Thymus (tissue), 11 donors: ENCODE results near the gene ABCA13. TPM values are rescaled to one million over a fixed set of nuclear protein-coding genes. Genes with fewer than 3 reads are reported as not detected.

Experiments
- DNase-seq, 9 donors: peaks; one replicate each; pipeline ENCODE4 v3.0.0-alpha.2; 2013; ENCODE audit warnings: low spot score in 9 of 9, low read depth in 6 of 9, missing footprints in 1 of 9
- H3K27ac ChIP-seq, 2 donors: one replicate each; pipeline ENCODE4 v1.5.1; 2013; ENCODE audit warnings: control low read depth in 1 of 2, low read depth in 1 of 2, low read length in 1 of 2, mild to moderate bottlenecking in 1 of 2, moderate library complexity in 1 of 2
- H3K27me3 ChIP-seq, 2 donors: one replicate each; pipeline ENCODE4 v1.5.1; 2013; ENCODE audit warnings: low read length in 1 of 2; ENCODE audit not compliant: control insufficient read depth in 2 of 2, insufficient read depth in 1 of 2
- H3K36me3 ChIP-seq, 2 donors: one replicate each; pipeline ENCODE4 v1.5.1; 2013; ENCODE audit warnings: low read length in 1 of 2, mild to moderate bottlenecking in 1 of 2, moderate library complexity in 1 of 2; ENCODE audit not compliant: control insufficient read depth in 2 of 2, insufficient read depth in 2 of 2
- H3K4me1 ChIP-seq, 2 donors: one replicate each; pipeline ENCODE4 v1.5.1; 2013; ENCODE audit warnings: low read length in 2 of 2; ENCODE audit not compliant: control insufficient read depth in 2 of 2, insufficient read depth in 2 of 2
- H3K4me3 ChIP-seq, 2 donors: one replicate each; pipeline ENCODE4 v1.5.1; 2013; ENCODE audit warnings: low read length in 2 of 2, control low read depth in 1 of 2, mild to moderate bottlenecking in 1 of 2
- H3K9me3 ChIP-seq, 2 donors: one replicate each; pipeline ENCODE4 v1.5.1; 2013; ENCODE audit warnings: low read length in 1 of 2, mild to moderate bottlenecking in 1 of 2; ENCODE audit not compliant: control insufficient read depth in 2 of 2, insufficient read depth in 1 of 2
- WGBS: extraction: QIAGEN DNeasy Blood & Tissue Kit; methylation state at CpG from one replicate; pipeline ENCODE4 v1.1.7; 2013; 5-methylcytosine and 5-hydroxymethylcytosine counted together
- polyA plus RNA-seq: library from polyadenylated mRNA; stranded (reverse); fragments of 200-250 nt; gene quantifications from one replicate; pipeline ENCODE4 v1.2.3, GENCODE V29; 2013
- total RNA-seq: library from RNA; stranded (reverse); fragments of 120-200 nt; gene quantifications from one replicate; pipeline ENCODE4 v1.2.4, GENCODE V29; 2013
- donor health status: healthy.

ABCA13 gene
- total and polyA plus RNA-seq, 2 donors = 0.76 to 0.91 TPM

DNA sequence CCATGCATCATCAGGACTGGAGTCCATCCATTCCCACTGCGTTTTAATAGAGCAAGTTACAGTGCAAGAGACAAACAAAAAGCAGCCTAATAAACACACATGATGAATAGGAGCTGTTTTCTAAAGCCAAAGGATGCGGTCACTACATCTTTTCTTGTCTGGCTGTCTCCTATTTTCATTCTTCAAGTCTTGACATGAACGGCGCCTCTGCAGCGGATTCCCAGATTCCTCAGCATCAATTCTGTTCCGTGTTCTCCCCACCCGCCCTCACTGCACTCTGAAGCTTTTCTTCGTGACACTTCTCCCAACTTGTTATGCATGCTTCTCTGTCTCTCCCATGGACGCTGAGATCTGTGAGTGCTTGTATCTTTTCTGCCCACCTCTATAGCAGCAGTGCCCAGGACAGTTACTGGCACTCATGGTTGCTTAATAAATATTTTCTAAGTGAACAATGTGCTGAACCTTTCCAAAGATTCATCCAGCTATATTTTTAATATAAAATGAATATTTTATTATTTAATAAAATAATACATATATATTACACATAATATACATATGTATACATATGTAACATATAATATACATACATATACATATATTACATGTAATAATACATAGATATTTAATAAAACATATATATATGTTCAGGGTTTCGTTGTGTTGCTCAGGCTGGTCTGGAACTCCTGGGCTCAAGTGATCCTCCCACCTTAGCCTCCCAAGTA is 242.9 kb downstream of the ABCA13 start:
- no peaks in the 10 kb centered on the region for H3K27me3 ChIP-seq
- H3K9me3 ChIP-seq = no peaks in the 10 kb centered on the region
- H3K27ac ChIP-seq = no peak overlapping the region
- WGBS = 92% methylated on average over 10 of the region's 10 CpGs
- no peaks in the 10 kb centered on the region for H3K36me3 ChIP-seq
- no peak overlapping the region for H3K4me3 ChIP-seq
- no peak for DNase-seq
- no peaks in the 10 kb centered on the region for H3K4me1 ChIP-seq

DNA sequence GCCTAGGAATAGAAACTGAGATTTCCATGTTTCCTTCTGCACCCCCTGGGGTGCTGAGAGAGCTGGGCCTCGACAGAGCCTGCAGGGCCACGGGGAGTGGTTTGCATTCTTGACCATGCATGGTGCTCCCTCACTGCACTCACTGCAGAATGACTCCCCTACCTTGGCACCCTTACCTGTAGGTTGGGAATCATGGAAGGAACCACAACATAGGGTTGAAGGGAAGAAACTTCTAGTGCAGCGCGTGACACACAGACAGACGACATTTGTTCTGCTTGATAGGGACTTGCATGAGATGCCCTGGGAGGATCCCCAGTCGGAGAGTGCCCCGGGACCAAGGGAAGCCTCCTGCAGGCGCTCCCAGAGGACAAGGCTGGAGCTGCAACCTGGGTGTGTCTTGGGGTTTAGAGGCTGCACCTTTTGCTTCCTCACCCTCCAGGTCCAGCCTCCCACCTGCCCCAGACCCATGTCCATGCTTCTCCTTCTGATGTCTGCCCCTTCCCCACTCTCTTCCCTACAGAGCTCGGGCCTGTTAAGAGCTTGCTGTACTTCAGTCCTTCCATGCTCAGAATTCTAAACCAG is 245.2 kb downstream of the ABCA13 start:
- H3K4me3 ChIP-seq = no peak overlapping the region
- H3K36me3 ChIP-seq = no peaks in the 10 kb centered on the region
- no peak overlapping the region for H3K27ac ChIP-seq
- H3K4me1 ChIP-seq = no peaks in the 10 kb centered on the region
- no peak for DNase-seq
- no peaks in the 10 kb centered on the region for H3K27me3 ChIP-seq
- no peaks in the 10 kb centered on the region for H3K9me3 ChIP-seq
- WGBS = 97% methylated on average over 9 of the region's 9 CpGs

DNA sequence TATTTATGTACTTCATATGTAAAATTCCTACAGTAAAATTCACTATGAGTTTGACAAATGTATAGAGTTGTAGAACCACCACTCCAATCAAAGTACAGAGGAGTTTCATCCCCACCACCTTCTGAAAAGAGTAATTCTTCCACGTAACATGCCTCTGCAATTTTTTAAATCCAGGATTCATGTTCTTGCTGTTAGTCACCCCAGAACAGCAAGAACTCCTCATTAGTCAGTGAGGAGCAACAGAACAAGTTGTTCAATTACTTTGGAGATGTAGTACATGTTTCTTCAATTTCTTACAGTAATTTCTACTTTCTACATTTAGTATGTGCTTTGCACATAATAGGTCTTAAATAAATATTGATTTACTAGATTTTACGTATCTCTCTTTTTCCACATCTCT is 248.1 kb downstream of the ABCA13 start:
- H3K4me3 ChIP-seq = no peak overlapping the region
- no peaks in the 10 kb centered on the region for H3K27me3 ChIP-seq
- no peaks in the 10 kb centered on the region for H3K36me3 ChIP-seq
- H3K4me1 ChIP-seq = no peaks in the 10 kb centered on the region
- no peaks in the 10 kb centered on the region for H3K9me3 ChIP-seq
- 50% methylated on average over 2 of the region's 2 CpGs for WGBS
- no peak for DNase-seq
- H3K27ac ChIP-seq = no peak overlapping the region

DNA sequence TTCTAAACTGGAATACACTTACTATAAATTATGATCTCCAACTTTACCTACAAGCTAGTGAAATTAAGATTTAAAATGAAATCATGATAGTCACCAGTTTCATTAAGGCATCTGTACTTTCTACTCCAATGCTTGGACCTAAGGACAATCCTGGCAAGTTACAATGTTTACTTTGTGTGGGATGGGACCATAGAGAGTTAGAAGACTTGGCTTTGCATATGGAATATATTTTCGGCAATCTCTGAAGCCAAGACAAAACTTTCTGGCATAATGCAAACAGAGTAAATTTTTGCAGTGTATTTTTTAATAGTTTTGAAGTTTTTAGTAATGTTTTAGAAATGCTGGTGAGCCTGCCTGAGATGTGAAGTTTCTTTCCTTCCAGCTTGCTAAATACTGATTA is 248.9 kb downstream of the ABCA13 start:
- H3K4me1 ChIP-seq = no peaks in the 10 kb centered on the region
- no peaks in the 10 kb centered on the region for H3K36me3 ChIP-seq
- WGBS = 95% methylated on average over 1 of the region's 1 CpG
- H3K27me3 ChIP-seq = no peaks in the 10 kb centered on the region
- DNase-seq = no peak
- H3K4me3 ChIP-seq = no peak overlapping the region
- H3K27ac ChIP-seq = no peak overlapping the region
- no peaks in the 10 kb centered on the region for H3K9me3 ChIP-seq

DNA sequence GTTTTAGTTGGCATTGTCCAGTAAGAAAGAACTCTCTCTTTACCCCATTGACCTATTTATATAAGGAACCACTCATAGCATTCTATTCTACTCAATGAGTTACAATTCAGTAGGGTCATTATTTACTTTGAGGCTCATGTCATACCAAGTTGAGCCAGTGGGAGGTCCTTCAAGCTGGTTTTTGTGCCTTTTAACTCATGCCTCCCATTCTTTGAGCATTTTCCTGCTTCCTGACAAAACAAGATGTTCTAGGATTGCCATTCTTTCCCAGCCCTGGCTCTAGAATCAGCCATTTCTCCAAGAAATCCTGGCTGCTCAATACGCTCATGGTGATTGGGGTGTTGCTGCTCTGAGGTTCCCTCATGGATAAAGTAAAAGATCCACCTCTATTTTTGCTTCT is 250.1 kb downstream of the ABCA13 start:
- Histone ChIP-seq H3K9me3 (no peaks in the 10 kb centered on the region), H3K4me1 (no peaks in the 10 kb centered on the region), H3K27me3 (no peaks in the 10 kb centered on the region), H3K27ac (no peak overlapping the region), H3K36me3 (no peaks in the 10 kb centered on the region), H3K4me3 (no peak overlapping the region)
- DNase-seq = no peak
- 98% methylated on average over 1 of the region's 1 CpG for WGBS

DNA sequence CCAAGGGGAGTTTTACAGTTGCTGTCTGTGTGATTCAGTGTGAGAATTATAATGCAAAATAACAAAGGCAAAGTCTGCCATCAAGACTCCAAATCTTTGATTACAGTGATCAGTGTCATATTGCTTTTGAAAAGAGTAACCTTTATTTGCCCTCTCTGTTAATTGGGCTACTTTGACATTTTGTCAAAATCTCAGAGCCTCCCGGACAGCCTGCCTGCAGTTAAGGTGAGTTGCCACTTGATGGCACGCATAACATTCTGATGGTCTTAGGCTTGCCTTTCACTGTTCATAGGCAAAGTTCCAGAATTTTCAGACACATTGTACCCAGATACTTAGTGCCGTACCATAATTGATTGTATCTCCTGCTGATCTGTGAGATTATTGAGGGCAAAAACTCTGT is 253.5 kb downstream of the ABCA13 start:
- 93% methylated on average over 3 of the region's 3 CpGs for WGBS
- Histone ChIP-seq H3K36me3 (no peaks in the 10 kb centered on the region), H3K27me3 (no peaks in the 10 kb centered on the region), H3K4me3 (no peak overlapping the region), H3K27ac (no peak overlapping the region), H3K9me3 (no peaks in the 10 kb centered on the region), H3K4me1 (no peaks in the 10 kb centered on the region)
- peak in 3 of 9 donors; percentile 6 to 29 (median 11) for DNase-seq

DNA sequence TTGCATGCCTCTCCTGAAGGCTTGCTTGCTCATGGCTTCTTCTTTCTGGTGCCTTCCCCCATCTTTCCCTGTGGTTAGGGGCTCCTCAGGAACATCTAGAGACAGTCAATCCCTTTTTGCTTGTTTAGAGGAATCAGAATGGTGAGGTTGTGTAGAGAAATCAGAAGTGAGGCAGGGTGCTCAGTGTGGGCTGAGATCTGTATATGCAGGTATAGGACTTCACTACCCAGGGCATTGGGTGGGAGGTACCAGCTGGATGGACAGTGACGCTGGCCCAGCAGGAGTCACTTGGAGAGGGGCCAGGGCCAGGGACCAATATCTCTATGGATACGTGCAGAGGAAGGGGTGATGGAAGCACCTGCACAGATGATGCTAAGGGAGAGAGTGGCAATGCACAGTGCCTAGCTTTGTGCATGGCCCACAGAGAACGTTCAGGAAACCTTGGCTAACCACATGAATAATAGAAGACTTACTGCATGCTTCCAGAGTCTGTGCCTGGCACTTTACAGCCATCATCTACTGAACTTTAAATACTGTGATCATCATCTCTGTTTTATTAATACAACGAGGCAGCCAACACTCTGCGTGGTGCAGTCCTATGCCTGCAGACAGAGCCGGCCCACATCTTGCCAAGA is 255.2 kb downstream of the ABCA13 start:
- Histone ChIP-seq H3K36me3 (no peaks in the 10 kb centered on the region), H3K27me3 (no peaks in the 10 kb centered on the region), H3K4me3 (no peak overlapping the region), H3K9me3 (no peaks in the 10 kb centered on the region), H3K27ac (no peak overlapping the region), H3K4me1 (no peaks in the 10 kb centered on the region)
- 47% methylated on average over 6 of the region's 6 CpGs for WGBS
- peak in 1 of 9 donors; percentile 9 for DNase-seq

DNA sequence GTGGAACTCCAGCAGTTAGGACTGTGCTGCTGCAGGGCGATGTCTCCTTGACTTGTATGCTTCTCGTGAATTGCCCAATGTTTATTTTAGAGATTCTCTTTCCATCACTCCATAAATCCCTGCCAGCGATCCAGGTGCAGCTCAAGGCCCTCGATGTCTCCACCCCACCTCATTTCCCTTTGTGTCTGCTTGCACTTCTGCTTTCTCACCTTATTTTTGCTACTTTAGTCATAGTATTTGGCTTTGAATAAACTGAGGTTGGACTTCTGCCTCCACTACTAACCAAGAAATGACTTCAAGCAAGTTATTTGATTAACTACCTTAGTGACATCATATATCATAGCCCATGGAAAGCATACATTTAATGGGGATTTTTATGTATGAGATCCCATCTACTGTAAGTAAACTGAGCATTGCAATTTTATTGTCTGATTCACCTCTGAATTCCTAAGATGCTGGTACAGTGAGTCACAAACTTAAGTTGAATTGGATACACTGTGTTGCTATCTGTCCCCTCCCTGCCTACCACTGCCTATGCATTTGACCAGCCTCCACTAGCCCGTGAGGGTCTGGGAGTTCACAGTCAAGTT is 255.8 kb downstream of the ABCA13 start:
- Histone ChIP-seq H3K9me3 (no peaks in the 10 kb centered on the region), H3K27ac (no peak overlapping the region), H3K4me1 (no peaks in the 10 kb centered on the region), H3K36me3 (no peaks in the 10 kb centered on the region), H3K4me3 (no peak overlapping the region), H3K27me3 (no peaks in the 10 kb centered on the region)
- DNase-seq = no peak
- WGBS = 79% methylated on average over 5 of the region's 5 CpGs

DNA sequence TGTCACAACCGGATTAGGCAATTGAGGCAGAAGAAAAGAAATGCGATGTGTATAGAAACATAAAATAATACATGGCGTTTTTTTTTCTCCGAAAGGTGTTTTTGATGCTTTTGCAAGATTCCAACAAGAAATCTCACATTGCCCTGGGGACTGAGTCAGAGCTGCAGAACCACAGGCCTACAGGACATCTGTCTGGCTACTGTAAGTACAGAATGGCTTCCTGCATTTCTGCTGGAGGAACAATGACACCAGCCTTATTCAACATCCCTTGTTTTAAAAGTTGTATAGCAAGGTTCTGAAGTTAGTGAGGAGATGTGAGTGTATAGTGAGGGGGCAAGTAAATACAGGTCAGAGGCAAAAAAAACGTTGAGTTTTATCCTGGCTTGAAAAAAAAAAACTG is 256.4 kb downstream of the ABCA13 start:
- no peaks in the 10 kb centered on the region for H3K27me3 ChIP-seq
- H3K36me3 ChIP-seq = no peaks in the 10 kb centered on the region
- 95% methylated on average over 5 of the region's 5 CpGs for WGBS
- no peaks in the 10 kb centered on the region for H3K9me3 ChIP-seq
- H3K4me1 ChIP-seq = no peaks in the 10 kb centered on the region
- no peak overlapping the region for H3K27ac ChIP-seq
- no peak for DNase-seq
- H3K4me3 ChIP-seq = no peak overlapping the region
